ENCODE data around the gene HES4. TPM values are rescaled to one million over a fixed set of nuclear protein-coding genes. Genes with fewer than 3 reads are reported as not detected.

The HES4 gene
- total RNA-seq, 3 donors from 2014 or later, result 8.3 to 36.4 (median 34.2) TPM

DNA sequence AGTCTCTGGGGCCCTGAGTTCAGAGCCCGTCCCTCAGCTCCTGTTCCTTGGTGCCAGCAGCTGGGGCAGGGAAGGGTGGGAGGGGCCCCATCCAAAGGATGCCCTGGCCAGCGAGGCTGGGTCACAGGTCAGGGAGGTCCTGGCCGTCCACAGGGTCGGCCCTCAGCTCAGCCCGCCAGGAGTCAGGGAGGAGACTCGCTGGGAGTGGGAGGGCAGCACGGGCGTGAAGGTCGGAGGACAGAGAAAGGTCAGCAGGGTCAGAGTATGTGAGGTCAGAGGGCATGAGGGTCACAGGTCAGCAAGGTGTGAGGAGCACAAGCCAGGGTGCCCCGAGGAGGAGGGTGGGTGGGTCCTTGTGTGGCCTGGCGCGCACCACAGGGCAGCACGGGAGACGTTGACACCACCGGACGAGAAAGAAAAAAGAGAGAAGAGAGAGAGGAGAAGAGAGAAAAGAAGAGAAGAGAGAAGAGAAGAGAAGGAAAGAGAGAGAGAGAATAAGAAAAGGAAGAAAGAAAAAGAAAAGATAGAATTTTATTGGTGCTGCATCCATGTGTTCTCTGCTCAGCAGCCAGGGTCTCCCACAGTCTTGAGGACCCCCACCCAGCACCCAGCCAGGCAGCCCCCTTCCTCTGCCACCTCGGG is 25.1 kb downstream of the HES4 start:
- H3K9me3 ChIP-seq, result no peaks in the 10 kb centered on the region
- H3K36me3 ChIP-seq, result no peaks in the 10 kb centered on the region
- H3K27me3 ChIP-seq, result peaks cover 2 to 26% of the 10 kb centered on the region in 2 donors
- intact Hi-C loops (cut with DNase I; ENCODE audit: low total_unique reads), result no loop called here
- no peak for DNase-seq (ENCODE audit: low spot score in 2 of 2)
- peaks cover 0 to 6% of the 10 kb centered on the region in 2 donors for H3K4me1 ChIP-seq
- no peak for TF ChIP-seq POLR2AphosphoS5 (IDR thresholded peaks at IDR 0.05)
- no peak for TF ChIP-seq POLR2A (IDR thresholded peaks at IDR 0.05)
- TF ChIP-seq, protein P1, sequence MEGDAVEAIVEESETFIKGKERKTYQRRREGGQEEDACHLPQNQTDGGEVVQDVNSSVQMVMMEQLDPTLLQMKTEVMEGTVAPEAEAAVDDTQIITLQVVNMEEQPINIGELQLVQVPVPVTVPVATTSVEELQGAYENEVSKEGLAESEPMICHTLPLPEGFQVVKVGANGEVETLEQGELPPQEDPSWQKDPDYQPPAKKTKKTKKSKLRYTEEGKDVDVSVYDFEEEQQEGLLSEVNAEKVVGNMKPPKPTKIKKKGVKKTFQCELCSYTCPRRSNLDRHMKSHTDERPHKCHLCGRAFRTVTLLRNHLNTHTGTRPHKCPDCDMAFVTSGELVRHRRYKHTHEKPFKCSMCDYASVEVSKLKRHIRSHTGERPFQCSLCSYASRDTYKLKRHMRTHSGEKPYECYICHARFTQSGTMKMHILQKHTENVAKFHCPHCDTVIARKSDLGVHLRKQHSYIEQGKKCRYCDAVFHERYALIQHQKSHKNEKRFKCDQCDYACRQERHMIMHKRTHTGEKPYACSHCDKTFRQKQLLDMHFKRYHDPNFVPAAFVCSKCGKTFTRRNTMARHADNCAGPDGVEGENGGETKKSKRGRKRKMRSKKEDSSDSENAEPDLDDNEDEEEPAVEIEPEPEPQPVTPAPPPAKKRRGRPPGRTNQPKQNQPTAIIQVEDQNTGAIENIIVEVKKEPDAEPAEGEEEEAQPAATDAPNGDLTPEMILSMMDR (IDR thresholded peaks at IDR 0.05), result no peak
- peak overlapping the region in 1 of 2 donors; percentile 78 for H3K27ac ChIP-seq
- H3K4me3 ChIP-seq, result no peak overlapping the region

DNA sequence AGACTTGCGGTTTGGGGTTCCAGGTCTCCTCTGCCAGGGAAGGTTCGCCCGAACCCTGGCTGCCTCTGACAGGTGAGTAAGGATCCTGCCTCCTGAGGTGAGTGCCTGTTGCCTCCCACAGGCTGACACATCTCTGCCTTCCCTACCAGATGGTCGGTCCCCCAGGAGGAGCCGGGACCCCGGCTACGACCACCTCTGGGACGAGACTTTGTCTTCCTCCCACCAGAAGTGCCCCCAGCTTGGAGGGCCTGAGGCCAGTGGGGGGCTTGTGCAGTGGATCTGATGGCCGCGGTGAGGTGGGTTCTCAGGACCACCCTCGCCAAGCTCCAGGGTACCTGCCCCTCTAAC is 25.6 kb downstream of the HES4 start:
- DNase-seq (ENCODE audit: low spot score in 2 of 2), result no peak
- Histone ChIP-seq H3K27ac (no peak overlapping the region), H3K4me3 (no peak overlapping the region), H3K4me1 (peaks cover 0 to 6% of the 10 kb centered on the region in 2 donors), H3K9me3 (no peaks in the 10 kb centered on the region), H3K36me3 (no peaks in the 10 kb centered on the region), H3K27me3 (peaks cover 2 to 26% of the 10 kb centered on the region in 2 donors)
- intact Hi-C loops (cut with DNase I; ENCODE audit: low total_unique reads), result no loop called here
- TF ChIP-seq POLR2AphosphoS5 (IDR thresholded peaks at IDR 0.05), result no peak
- TF ChIP-seq, protein P1 (IDR thresholded peaks at IDR 0.05), result no peak
- TF ChIP-seq POLR2A (IDR thresholded peaks at IDR 0.05), result no peak

- Histone ChIP-seq H3K27ac (no peak overlapping the region), H3K36me3 (no peaks in the 10 kb centered on the region), H3K4me1 (peaks cover 0 to 6% of the 10 kb centered on the region in 2 donors), H3K4me3 (no peak overlapping the region), H3K27me3 (peaks cover 2 to 26% of the 10 kb centered on the region in 2 donors), H3K9me3 (no peaks in the 10 kb centered on the region)
- intact Hi-C loops (cut with DNase I; ENCODE audit: low total_unique reads), result no loop called here
- no peak for DNase-seq (ENCODE audit: low spot score in 2 of 2)
- TF ChIP-seq POLR2A (IDR thresholded peaks at IDR 0.05), result no peak
- TF ChIP-seq, protein P1 (IDR thresholded peaks at IDR 0.05), result no peak
- no peak for TF ChIP-seq POLR2AphosphoS5 (IDR thresholded peaks at IDR 0.05)
These were observed 26.2 kb downstream of the HES4 start for GRCh38 chr1:973459-974292.

- intact Hi-C loops (cut with DNase I; ENCODE audit: low total_unique reads), result no loop called here
- no peak overlapping the region for H3K4me3 ChIP-seq
These were observed 27.0 kb downstream of the HES4 start for GRCh38 chr1:972726-973458.

More at GRCh38 chr1:972726-973458, 27.0 kb downstream of the HES4 start:
- TF ChIP-seq, protein P1 (IDR thresholded peaks at IDR 0.05), result no peak
- TF ChIP-seq POLR2AphosphoS5 (IDR thresholded peaks at IDR 0.05) (no peak), POLR2A (IDR thresholded peaks at IDR 0.05) (no peak)
- H3K4me1 ChIP-seq, result peaks cover 0 to 8% of the 10 kb centered on the region in 2 donors
- H3K9me3 ChIP-seq, result no peaks in the 10 kb centered on the region
- no peaks in the 10 kb centered on the region for H3K36me3 ChIP-seq
- H3K27ac ChIP-seq, result no peak overlapping the region
- peaks cover 2 to 28% of the 10 kb centered on the region in 2 donors for H3K27me3 ChIP-seq
- DNase-seq (ENCODE audit: low spot score in 2 of 2), result no peak

All from breast epithelium (tissue), 4 donors.